ENCODE data around the gene IBA57.

The IBA57 gene

GRCh38 chr1:228156515-228156881, 9.1 kb upstream of the IBA57 start:
- no peak for DNase-seq (ENCODE audit: low read depth, low spot score)

GRCh38 chr1:228156941-228157728, 8.5 kb upstream of the IBA57 start:
- DNase-seq (ENCODE audit: low read depth, low spot score), result no peak

DNA sequence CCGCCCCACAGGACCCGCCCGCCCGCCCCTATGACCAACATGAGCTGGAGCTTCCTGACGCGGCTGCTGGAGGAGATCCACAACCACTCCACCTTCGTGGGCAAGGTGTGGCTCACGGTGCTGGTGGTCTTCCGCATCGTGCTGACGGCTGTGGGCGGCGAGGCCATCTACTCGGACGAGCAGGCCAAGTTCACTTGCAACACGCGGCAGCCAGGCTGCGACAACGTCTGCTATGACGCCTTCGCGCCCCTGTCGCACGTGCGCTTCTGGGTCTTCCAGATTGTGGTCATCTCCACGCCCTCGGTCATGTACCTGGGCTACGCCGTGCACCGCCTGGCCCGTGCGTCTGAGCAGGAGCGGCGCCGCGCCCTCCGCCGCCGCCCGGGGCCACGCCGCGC, 7.9 kb upstream of the IBA57 start:
- no peak for DNase-seq (ENCODE audit: low read depth, low spot score)

GRCh38 chr1:228158151-228159007, 7.2 kb upstream of the IBA57 start:
- peak; percentile 61 for DNase-seq (ENCODE audit: low read depth, low spot score)

GRCh38 chr1:228159008-228159665, 6.5 kb upstream of the IBA57 start:
- no peak for DNase-seq (ENCODE audit: low read depth, low spot score)

- DNase-seq (ENCODE audit: low read depth, low spot score), result no peak
Observed at GRCh38 chr1:228160201-228160761, 5.3 kb upstream of the IBA57 start.

DNA sequence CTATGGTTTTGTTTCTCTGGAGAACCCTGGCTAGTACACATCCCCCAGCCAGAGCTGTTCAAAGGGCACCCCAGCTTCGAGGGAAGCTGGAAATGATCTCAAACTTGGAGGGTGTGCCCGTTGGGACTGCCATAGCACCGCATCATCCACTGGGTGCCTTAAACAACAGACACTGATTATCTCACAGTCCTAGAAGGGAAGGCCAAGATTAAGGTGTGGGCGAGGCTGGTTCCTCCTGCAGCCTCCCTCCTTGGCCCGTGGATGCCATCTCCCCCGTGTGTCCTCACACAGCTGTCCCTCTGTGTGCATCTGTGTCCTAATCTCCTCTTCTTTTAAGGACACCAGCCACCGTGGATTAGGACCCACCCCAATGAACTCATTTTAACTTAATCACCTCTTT, 4.2 kb upstream of the IBA57 start:
- no peak for DNase-seq (ENCODE audit: low read depth, low spot score)

DNA sequence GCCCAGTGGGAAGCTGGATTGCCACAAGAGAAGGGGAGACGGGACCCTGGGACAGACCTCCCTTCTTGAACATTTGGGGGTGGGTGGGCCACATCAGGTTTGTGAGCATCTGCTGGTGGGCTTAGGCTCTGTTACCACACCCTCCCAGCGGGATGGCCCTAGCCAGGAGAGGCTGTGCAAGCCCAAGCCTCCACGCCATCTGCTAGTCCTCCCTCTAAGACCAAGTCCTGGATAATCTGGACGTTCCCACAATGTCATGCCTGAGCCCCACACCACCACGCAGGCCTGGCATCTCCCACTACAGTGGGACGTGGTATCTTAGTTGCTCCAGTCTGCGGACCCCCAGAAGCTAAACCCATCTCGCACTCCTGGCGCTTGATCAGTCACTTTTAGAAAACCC, 3.7 kb upstream of the IBA57 start:
- no peak for DNase-seq (ENCODE audit: low read depth, low spot score)

DNA sequence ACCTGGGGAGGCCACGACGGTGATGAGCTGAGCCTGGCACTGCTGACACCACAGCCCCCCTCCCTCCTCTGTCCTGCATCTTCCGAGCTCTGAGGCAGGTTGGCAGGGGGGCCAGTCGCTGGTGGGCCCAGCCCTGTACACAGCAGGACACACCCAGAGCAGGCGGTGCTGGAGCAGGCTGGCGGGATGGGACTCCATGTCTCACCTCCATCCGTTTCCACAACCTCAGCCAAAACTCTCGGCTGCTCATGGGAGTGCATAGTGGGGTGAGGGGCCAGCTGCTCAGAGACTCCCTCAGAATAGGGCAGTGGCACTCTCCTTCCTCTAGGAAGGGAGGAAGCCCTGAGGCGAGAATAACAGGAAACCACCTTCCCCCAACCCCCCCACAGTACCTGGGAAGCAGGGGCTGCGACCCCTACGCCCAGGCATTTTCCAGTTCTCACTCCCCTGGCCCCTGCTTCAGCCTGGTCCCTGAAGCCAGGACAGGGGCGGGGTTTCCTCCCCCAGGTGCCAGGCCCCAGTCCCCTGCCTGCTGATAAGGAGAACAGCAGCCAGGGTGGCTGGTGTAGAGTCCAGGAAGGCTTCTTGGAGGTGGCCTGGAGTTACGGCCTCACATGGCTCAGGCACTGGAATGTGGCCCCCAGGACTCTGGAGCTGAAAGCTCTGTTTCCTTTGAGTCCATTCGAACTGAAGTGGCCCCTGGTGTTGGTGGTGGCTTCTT, 3.2 kb upstream of the IBA57 start:
- DNase-seq (ENCODE audit: low read depth, low spot score), result peak; percentile 76

DNA sequence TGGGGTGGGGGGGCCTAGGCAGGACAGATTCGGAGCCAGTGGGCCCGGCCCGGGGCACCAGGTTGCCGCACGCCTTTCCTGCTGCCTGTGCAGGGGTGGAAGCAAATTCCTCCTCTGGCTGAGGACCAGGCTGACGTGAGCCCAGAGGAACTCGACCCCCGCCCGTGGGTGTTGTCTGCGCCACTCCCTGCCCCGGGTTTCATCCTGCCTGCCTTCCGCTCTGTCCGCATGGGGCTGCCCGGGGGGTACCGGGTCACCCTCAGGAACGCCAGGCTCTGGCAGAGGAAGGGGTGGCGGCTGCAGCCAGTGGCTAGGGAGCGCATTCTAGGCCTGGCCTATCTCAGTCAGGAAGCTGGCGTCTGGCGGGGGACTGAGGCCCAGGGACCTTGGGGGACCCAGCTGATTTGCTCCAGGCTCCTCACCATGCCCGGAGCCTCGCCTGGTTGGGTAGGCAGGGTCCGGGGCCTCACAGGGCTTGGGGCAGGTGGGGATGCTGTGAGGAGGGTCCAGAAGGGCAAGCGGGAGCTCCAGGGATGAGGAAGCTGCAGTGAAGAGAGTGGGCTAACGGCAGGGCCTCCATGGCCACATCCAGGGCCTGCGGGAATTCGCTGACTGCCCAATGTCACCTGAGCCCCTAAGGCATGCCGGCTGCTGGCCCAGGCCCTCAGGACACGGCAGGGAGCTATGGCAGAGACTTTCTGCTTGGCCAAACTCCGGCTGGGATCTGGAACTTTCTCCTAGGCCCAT, 2.4 kb upstream of the IBA57 start:
- peak; percentile 66 for DNase-seq (ENCODE audit: low read depth, low spot score)

GRCh38 chr1:228163776-228164519, 1.7 kb upstream of the IBA57 start:
- no peak for DNase-seq (ENCODE audit: low read depth, low spot score)

DNA sequence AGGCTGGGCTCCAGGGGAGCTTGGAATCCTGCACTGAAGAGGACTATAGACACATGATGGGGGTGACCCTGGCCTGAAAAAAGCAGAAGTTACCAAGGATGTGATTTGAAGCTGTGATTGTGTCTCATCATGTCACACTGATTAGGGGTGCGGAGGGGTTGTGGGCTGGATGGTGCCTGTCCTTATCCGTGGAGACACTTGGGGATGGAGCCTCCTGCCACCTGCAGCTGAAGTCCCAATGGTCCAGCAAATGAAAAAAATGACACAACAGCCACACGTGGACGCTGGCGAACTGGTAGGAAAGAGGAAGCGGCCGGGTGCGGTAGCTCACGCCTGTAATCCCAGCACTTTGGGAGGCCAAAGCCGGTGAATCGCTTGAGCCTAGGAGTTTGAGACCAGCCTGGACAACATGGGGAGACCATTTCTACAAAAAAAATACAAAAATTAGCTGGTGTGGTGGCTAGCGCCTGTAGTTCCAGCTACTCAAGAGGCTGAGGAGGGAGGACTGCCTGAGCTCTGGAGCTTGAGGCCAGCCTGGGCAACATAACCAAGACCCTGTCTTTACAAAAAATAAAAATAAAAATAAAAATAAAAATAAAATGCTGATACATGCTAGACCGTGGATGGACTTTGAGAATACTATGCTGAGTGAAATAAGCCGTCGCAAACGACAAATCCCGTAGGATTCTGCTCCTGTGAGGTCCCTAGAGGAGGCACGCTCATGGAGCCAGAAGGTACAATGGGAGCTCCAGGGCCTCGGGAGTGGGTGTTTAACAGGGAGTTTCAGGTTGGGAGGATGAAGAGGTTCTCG, 838 bp upstream of the IBA57 start:
- DNase-seq (ENCODE audit: low read depth, low spot score), result no peak

GRCh38 chr1:228166170-228166936, 749 bp downstream of the IBA57 start:
- DNase-seq (ENCODE audit: low read depth, low spot score), result peak; percentile 64

- DNase-seq (ENCODE audit: low read depth, low spot score), result no peak
Observed at GRCh38 chr1:228168563-228169270, 3.1 kb downstream of the IBA57 start.

GRCh38 chr1:228169345-228169744, 3.7 kb downstream of the IBA57 start:
- DNase-seq (ENCODE audit: low read depth, low spot score), result no peak

DNA sequence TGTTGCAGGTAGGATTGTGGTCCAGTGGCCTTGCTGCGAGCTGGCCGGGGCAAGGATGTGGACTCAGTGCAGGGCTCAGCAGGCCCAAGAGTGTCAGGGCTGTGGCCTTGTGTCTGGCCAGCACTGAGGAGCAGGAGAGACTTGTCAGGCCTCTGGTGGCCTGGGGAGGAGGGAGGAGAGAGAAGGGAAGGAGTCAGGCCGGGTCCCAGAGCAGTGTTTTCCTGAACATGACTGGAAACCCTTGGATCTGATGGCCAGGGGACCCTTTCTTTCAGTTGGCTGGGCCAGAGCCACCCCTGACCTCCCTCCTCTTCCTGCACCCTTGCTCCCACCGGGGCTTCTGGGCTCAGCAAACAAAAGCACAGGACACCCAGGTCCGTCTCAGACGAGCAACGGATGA, 5.1 kb downstream of the IBA57 start:
- DNase-seq (ENCODE audit: low read depth, low spot score), result no peak

DNA sequence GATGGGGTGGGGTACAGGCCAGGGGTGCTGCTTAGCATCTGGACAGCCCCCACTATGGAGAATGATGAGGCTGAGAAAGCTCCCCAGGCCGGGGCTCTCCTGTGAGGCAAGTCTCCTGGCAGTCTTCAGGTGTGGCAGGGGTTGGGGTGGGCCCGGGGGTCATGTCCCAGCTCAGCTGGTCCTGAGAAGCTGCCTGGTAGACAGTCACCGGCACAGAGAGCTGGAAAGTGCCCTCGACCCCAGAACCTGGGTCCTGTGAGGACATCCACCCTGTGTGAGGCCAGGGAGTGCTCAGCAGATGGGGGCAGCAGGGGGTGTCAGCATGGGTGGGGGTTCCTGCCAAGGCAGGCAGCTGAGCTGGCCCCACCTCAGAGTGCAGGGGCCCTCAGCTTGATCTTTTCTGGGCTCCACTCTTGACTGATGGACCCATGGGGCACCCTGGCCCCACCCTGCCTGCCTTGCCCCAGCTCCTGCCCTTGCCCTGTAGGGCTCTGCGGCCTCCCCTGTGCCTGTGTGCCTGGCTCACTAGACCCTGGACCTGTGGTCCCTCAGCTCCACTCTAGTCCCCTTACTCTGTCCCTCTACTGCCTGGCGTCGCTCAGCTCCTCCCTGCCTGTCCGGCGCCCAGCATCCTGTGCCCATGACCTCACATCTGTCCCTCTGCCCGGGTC, 5.8 kb downstream of the IBA57 start:
- no peak for DNase-seq (ENCODE audit: low read depth, low spot score)
